Choroid plexus epithelial cell (primary cell): ENCODE results near the gene EME2.
A peak's percentile ranks its signal among the peaks of the same experiment; 100 is the strongest.

Experiments
- DNase-seq: peaks from one replicate; pipeline ENCODE4 v3.0.0-alpha.2; 2010; ENCODE audit warnings: low read depth
- H3K4me3 ChIP-seq: 2 replicates; pipeline ENCODE4 v1.5.1; 2011; ENCODE audit warnings: low read depth, mild to moderate bottlenecking, control low read depth, low read length, moderate library complexity
- CTCF ChIP-seq: conservative IDR thresholded peaks from 2 replicates; pipeline ENCODE4 v1.5.1; 2011; ENCODE audit warnings: low read depth, mild to moderate bottlenecking, control low read depth, inconsistent platforms, low read length, moderate library complexity

EME2 gene

DNA sequence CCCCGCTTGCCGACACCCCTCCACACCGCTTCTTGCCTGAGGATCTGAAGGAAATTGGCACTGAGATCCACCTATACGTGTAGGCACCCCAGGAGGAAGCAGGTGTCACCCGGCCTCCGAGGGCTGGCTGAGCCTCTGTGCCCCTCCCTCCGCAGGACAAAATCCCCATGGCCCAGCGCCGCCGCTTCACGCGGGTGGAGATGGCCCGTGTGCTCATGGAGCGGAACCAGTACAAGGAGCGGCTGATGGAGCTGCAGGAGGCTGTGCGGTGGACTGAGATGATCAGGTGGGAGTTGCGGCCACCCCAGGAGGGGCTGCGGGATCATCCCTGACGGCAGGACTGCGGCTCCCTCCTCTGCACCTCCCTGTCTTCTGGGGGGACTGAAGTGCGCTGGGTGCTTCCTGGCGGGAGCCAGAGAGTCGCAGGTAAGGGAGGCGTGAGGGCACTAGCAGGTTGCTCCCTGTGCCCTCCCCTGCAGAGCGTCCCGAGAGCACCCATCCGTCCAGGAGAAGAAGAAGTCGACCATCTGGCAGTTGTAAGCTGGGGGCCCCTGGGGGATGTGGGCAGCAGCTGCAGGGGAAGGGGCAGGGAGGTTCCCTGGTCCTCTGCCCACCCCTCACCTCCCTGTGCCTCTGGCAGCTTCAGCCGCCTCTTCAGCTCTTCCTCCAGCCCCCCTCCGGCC lies 10.3 kb upstream of the EME2 start:
- no peak for DNase-seq

GRCh38 chr16:1762879-1763520 lies 9.6 kb upstream of the EME2 start:
- H3K4me3 ChIP-seq = no peak overlapping the region
- no peak for DNase-seq
- TF ChIP-seq CTCF = no peak

More for the DNA sequence above, 10.3 kb upstream of the EME2 start:
- no peak for TF ChIP-seq CTCF
- no peak overlapping the region for H3K4me3 ChIP-seq

DNA sequence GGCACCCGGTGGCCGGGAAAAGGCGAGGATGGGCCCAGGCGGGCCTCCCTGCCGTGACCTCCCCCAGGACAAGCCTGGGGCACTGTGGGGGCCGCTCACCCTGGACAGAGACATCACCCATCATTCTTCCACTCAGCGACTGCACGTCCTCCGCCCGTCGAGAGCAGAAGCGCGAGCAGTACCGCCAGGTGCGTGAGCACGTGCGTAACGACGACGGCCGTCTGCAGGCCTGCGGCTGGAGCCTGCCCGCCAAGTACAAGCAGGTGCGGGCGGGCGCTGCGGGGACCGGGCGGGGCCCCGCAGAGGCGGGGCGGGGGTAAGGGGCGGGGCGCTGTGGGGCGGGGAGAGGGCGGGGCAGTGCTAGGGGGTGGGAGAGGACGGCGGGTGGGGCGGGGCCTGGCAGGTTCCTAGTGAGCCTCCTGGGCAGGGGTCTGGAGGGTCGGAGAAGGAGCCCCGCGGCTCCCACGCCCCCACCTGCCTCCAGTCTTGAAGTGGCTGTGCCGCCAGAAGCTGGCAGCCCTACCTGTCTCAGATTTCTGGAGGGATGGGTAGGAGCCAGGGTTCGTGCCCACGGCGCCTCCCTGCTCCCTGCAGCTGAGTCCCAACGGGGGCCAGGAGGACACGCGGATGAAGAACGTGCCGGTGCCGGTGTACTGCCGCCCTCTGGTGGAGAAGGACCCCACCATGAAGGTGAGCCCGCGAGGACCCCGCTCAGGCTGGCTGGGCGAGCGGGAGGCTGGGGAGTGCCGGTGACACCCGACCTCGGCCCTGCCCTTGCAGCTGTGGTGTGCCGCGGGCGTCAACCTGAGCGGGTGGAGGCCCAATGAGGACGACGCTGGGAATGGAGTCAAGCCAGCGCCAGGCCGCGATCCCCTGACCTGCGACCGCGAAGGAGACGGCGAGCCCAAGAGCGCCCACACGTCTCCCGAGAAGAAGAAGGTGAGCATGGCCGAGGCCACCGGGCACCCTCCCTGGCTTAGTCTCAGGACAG lies 8.8 kb upstream of the EME2 start:
- no peak overlapping the region for H3K4me3 ChIP-seq
- TF ChIP-seq CTCF = peak; percentile 72

GRCh38 chr16:1764971-1765370 lies 7.6 kb upstream of the EME2 start:
- no peak for DNase-seq
- TF ChIP-seq CTCF = no peak
- H3K4me3 ChIP-seq = no peak overlapping the region

More for the DNA sequence above, 8.8 kb upstream of the EME2 start:
- DNase-seq = no peak

DNA sequence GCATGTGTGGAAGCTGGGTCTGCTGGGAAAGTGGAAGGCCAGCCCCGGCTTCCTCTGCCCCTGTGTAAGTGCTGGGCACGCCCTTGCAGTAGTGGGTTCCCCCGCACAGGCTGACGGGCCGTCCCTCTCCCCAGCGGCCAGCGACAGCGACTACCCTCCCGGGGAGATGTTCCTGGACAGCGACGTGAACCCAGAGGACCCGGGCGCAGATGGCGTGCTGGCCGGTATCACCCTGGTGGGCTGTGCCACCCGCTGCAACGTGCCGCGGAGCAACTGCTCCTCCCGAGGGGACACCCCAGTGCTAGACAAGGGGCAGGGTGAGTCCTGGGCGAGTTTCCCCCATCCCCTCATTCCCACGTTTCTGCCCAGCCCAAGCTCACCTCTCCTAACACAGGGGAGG lies 6.8 kb upstream of the EME2 start:
- DNase-seq = no peak
- no peak for TF ChIP-seq CTCF
- H3K4me3 ChIP-seq = no peak overlapping the region

GRCh38 chr16:1766231-1766630 lies 6.4 kb upstream of the EME2 start:
- no peak overlapping the region for H3K4me3 ChIP-seq
- no peak for DNase-seq
- TF ChIP-seq CTCF = no peak
